H7 (cell line): ENCODE measurements around the gene CCDC106. TPM values are rescaled to one million over a fixed set of nuclear protein-coding genes. Genes with fewer than 3 reads are reported as not detected.
A peak's percentile ranks its signal among the peaks of the same experiment; 100 is the strongest.

Experiments
- DNase-seq: peaks from one replicate; pipeline ENCODE4 v3.0.0; 2012
- H3K27me3 ChIP-seq: 2 replicates; pipeline ENCODE4 v1.6.0; 2011; ENCODE audit warnings: mild to moderate bottlenecking, low read length; ENCODE audit not compliant: control insufficient read depth, insufficient read depth
- H3K36me3 ChIP-seq: replicated peaks from 2 replicates; pipeline ENCODE4 v1.5.1; 2011; ENCODE audit warnings: low read length; ENCODE audit not compliant: control insufficient read depth, insufficient read depth
- H3K4me3 ChIP-seq: 2 replicates; pipeline ENCODE4 v1.5.1; 2011; ENCODE audit warnings: low read depth, mild to moderate bottlenecking, control low read depth, low read length, moderate library complexity; ENCODE audit not compliant: insufficient read depth
- total RNA-seq: library from RNA; depleted of rRNA; stranded (reverse); fragments of >200 nt; shearing (Covaris generic); gene quantifications from 2 replicates; pipeline ENCODE4 v1.2.3, GENCODE V29; 2014

The CCDC106 gene
- total RNA-seq, 1 experiment from 2014 or later = 13.2 TPM

GRCh38 chr19:55681131-55682092, 33.4 kb downstream of the CCDC106 start:
- peaks cover 8% of the 10 kb centered on the region for H3K36me3 ChIP-seq
- no peak for DNase-seq
- no peak overlapping the region for H3K4me3 ChIP-seq
- no peaks in the 10 kb centered on the region for H3K27me3 ChIP-seq

DNA sequence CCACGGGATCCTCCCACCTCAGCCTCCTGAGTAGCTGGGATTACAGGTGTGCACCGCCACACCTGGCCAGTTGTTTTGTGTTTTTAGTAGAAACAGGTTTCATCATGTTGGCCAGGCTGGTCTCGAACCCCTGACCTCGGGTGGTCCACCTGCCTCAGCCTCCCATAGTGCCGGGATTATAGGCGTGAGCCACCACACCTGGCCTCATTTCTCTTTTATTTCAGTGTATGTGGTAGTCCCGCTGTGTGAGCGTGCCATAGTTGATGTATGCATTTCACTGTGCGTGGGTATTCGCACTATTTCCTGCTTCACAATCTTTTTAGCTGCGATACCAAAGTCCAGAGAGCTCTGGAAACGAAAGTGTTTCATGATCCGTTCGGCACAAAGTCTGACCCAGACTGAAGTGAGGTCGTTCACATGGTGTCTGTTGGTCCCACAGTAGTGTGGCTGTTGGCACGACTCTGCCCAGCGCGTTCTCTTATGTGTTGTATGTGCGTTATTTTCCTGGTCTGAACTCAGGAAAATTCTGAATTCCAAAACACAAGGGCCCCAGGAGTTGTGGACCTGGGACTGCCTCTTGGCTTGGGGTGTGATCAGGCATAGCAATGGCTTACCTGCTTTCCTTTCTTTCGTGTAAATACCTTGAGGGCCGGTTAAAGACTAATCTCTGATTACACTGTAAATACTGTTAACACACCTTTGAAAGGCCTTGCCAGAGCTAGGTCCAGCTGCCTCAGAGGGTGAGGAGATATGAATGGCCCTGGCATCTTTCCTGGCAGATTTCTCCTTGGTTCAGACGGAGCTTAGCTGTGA, 35.6 kb downstream of the CCDC106 start:
- H3K36me3 ChIP-seq = peaks cover 6% of the 10 kb centered on the region
- H3K4me3 ChIP-seq = no peak overlapping the region

GRCh38 chr19:55684946-55685681, 37.1 kb downstream of the CCDC106 start:
- no peak for DNase-seq
- Histone ChIP-seq H3K4me3 (no peak overlapping the region), H3K36me3 (peaks cover 2% of the 10 kb centered on the region), H3K27me3 (no peaks in the 10 kb centered on the region)

More for the DNA sequence above, 35.6 kb downstream of the CCDC106 start:
- no peaks in the 10 kb centered on the region for H3K27me3 ChIP-seq
- no peak for DNase-seq

DNA sequence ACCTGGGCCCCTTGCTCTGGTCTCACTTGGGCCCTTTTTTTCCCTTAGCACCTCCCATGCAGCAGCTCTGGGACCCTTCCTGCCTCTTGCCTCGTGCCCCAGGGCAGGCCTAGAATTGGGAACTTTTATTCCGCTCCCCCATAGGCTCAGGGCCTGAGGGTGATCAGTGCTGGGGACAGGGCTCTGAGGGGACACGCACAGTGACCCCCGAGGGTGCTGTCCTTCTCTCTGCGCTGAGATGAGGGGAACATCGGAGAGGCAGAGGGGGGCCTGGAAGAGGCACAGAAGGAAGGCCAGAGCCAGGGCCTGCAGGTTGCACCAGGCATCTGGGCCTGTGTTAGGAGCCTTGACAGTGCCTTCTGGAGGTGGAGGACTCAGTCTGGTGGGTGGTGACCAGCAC, 37.8 kb downstream of the CCDC106 start:
- no peak for DNase-seq
- Histone ChIP-seq H3K4me3 (no peak overlapping the region), H3K36me3 (peaks cover 3% of the 10 kb centered on the region), H3K27me3 (no peaks in the 10 kb centered on the region)

DNA sequence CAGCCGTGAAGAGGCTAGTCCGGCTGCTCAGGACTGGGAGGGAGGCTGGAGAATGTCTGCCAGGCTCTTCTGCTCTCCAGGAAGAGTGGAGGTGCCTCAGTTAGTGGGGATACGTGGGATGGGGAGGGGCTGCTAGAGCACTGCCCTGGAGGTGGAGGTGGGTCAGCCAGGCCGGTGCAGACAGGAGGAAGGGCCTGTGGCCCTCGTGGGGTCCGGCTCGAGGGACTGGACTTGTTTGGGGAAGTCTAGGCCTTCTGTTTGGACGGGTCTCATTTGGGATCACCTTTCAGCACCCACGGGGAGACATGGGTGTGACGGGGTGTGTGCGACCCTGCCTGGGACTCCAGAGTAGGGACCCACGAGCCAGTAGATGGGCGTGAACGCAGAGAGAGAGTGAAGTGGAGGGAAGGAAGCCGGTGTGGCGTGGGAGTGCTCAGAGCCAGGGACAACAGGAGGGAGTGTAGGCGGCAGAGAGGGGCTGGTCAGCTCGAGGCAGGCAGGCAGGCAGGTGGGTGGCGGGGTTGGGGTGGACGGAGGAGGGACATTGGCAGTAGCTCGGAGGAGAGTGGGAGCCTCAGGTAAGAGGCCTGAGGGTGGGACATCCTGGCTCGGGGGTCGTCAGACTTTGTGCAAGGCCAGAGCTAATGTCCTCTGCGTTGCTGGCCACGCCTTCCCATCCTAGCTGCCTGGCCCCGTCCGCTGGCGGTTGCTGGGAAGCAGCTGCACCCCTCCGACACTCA, 38.5 kb downstream of the CCDC106 start:
- no peak for DNase-seq
- H3K36me3 ChIP-seq = peaks cover 3% of the 10 kb centered on the region

GRCh38 chr19:55687281-55688201, 39.5 kb downstream of the CCDC106 start:
- Histone ChIP-seq H3K27me3 (no peaks in the 10 kb centered on the region), H3K36me3 (peaks cover 1% of the 10 kb centered on the region), H3K4me3 (no peak overlapping the region)
- DNase-seq = no peak

More for the DNA sequence above, 38.5 kb downstream of the CCDC106 start:
- Histone ChIP-seq H3K4me3 (no peak overlapping the region), H3K27me3 (no peaks in the 10 kb centered on the region)

DNA sequence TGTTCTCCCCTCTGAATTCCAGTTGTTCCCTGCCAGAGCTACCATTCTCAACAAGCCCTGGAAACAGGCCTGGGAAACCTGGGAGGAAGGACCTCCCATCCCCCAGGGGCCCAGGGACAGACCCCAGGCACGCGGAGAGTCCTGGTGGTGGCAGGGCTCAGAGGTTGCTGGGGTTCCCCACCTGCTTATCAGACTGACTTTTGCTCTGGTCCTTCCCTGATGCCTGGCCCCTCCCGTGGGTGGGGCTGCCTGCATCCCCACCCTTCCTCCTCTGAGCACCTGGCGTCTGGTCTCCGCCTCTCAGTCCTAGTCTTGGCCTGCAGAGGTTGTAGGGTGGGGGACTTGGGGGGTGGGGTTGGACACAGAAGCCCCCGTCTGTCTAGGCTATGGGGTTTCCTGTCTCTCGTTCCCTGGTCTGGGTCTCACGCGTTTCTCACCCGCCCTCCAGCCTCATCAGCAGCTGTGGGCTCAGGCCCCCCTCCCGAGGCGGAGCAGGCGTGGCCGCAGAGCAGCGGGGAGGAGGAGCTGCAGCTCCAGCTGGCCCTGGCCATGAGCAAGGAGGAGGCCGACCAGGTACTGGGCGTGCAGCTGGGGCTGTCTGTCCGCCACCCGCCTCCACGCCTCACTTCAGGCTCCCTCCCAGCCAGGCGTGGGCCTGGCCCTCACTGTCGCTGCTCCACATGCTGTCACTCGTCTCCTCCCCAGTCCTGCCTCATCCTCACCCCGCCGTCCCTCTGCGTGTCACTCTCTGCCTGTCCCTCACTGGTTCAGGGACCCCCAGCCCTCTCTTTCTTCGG, 40.6 kb downstream of the CCDC106 start:
- peaks cover 2% of the 10 kb centered on the region for H3K36me3 ChIP-seq
- DNase-seq = peak; percentile 75
- no peaks in the 10 kb centered on the region for H3K27me3 ChIP-seq
- H3K4me3 ChIP-seq = no peak overlapping the region

GRCh38 chr19:55689411-55690108, 41.5 kb downstream of the CCDC106 start:
- Histone ChIP-seq H3K4me3 (no peak overlapping the region), H3K36me3 (peaks cover 5% of the 10 kb centered on the region), H3K27me3 (no peaks in the 10 kb centered on the region)
- peak; percentile 59 for DNase-seq

- DNase-seq = peak; percentile 56
- no peaks in the 10 kb centered on the region for H3K27me3 ChIP-seq
- H3K36me3 ChIP-seq = peaks cover 7% of the 10 kb centered on the region
- H3K4me3 ChIP-seq = no peak overlapping the region
These were observed 42.2 kb downstream of the CCDC106 start for GRCh38 chr19:55690109-55690768.

GRCh38 chr19:55690769-55691545, 42.9 kb downstream of the CCDC106 start:
- DNase-seq = peak; percentile 56
- H3K36me3 ChIP-seq = peaks cover 7% of the 10 kb centered on the region
- no peak overlapping the region for H3K4me3 ChIP-seq
- H3K27me3 ChIP-seq = no peaks in the 10 kb centered on the region
